Psoas muscle (tissue), 8 donors: ENCODE data around the gene TBC1D5. TPM values are rescaled to one million over a fixed set of nuclear protein-coding genes. Genes with fewer than 3 reads are reported as not detected.

Experiments used
- ATAC-seq, 4 donors: fragments of 200-7000 bp; cut with Tn5 transposase; one replicate each; pipeline ENCODE4 v1.9.1; 2020; ENCODE audit warnings: moderate library complexity in 3 of 4, mild to moderate bottlenecking in 2 of 4
- DNase-seq, 2 donors: peaks; one replicate each; pipeline ENCODE4 v3.0.0-alpha.2; 2020
- H3K27ac ChIP-seq: fragments of 200-600 bp; one replicate; pipeline ENCODE4 v1.8.0; 2022
- H3K27me3 ChIP-seq, 3 donors: fragments of 200-600 bp in 1 of 3; one replicate each; pipeline versions ENCODE4 v1.6.1 to v1.8.0; 2013 to 2022; ENCODE audit warnings: low read length in 2 of 3, mild to moderate bottlenecking in 2 of 3, moderate library complexity in 1 of 3; ENCODE audit not compliant: insufficient read depth in 3 of 3
- H3K36me3 ChIP-seq, 2 donors: fragments of 200-600 bp in 1 of 2; one replicate each; pipeline versions ENCODE4 v1.6.1 to v1.8.0; 2013 to 2022; ENCODE audit warnings: low read depth in 1 of 2, mild to moderate bottlenecking in 1 of 2, moderate library complexity in 1 of 2; ENCODE audit not compliant: insufficient read depth in 1 of 2
- H3K4me1 ChIP-seq: fragments of 200-600 bp; one replicate; pipeline ENCODE4 v1.8.0; 2022
- H3K4me3 ChIP-seq: fragments of 200-600 bp; one replicate; pipeline ENCODE4 v1.8.0; 2022; ENCODE audit warnings: mild to moderate bottlenecking
- H3K9me3 ChIP-seq: fragments of 200-600 bp; one replicate; pipeline ENCODE4 v1.8.0; 2022
- WGBS, 3 donors: extraction: QIAGEN DNeasy Blood & Tissue Kit; methylation state at CpG; one replicate each; pipeline versions ENCODE4 v1.1.6 to v1.1.7; 2013; 5-methylcytosine and 5-hydroxymethylcytosine counted together
- intact Hi-C, 2 donors: fragments of 100-400 bp; cut with DNase I; formaldehyde crosslinking; loops; one replicate each; pipeline versions ENCODE4 v1.11.0 to v1.14.2; 2022
- polyA plus RNA-seq, 3 donors: library from polyadenylated mRNA; stranded (reverse); fragments of 200-250 nt; gene quantifications; one replicate each; pipeline ENCODE4 v1.2.3, GENCODE V29; 2013
- total RNA-seq, 4 donors: library from RNA; stranded (reverse); fragmentation: NEBNext Ultra II Directional in 2 of 4; extraction: Animal tissue kit (Norgen Biotek cat#: 25700) in 2 of 4; gene quantifications; one replicate each; pipeline versions ENCODE4 v1.2.1 to v1.2.4, GENCODE V29; 2021 to 2023
- TF ChIP-seq, protein P1 (sequence below): fragments of 200-600 bp; IDR thresholded peaks from one replicate; pipeline ENCODE4 v1.8.0; 2022; ENCODE audit warnings: antibody characterized with exemption
- donor health status: healthy with polysubstance abuse.
- donor health status: DM: no; HTN: no; CAD: no; lungs with moderate emphysema.
- donor health status: Bipolar disorder and iron deficiency.
- donor health status: healthy.
- donor health status: DM: yes; HTN: yes; CAD: no.
- donor health status: DM: no; HTN: no; CAD: no.
- donor health status: DM: no; HTN: no; CAD: no.
- donor health status: DM: yes; HTN: yes; CAD: no.

Gene TBC1D5
- total and polyA plus RNA-seq, 7 donors = 4.3 to 20.4 (median 13.3) TPM

DNA sequence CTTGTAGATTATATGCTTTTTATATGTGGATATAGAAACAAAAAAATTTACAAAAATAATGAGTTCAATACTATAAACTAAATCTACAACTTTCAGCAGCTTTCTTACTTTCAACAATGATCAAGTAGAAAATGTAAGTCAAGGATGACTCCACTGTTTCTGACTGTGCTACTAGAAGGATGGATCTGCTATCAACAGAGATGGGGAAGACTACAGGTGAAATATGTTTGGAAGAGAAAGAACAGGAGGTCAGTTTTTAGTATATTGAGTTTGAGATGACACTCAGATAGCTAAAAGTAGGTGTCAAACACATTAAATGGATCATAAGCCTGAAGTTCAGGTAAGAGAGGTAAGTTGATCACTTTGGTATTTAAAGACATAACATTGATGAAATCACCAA, 107.5 kb downstream of the TBC1D5 start:
- Histone ChIP-seq H3K27me3 (no peaks in the 10 kb centered on the region), H3K27ac (no peak overlapping the region), H3K36me3 (no peaks in the 10 kb centered on the region), H3K4me1 (peaks cover 44% of the 10 kb centered on the region), H3K9me3 (no peaks in the 10 kb centered on the region), H3K4me3 (no peak overlapping the region)
- no peak for ATAC-seq
- DNase-seq = no peak
- intact Hi-C loops = no loop called here
- TF ChIP-seq, protein P1, sequence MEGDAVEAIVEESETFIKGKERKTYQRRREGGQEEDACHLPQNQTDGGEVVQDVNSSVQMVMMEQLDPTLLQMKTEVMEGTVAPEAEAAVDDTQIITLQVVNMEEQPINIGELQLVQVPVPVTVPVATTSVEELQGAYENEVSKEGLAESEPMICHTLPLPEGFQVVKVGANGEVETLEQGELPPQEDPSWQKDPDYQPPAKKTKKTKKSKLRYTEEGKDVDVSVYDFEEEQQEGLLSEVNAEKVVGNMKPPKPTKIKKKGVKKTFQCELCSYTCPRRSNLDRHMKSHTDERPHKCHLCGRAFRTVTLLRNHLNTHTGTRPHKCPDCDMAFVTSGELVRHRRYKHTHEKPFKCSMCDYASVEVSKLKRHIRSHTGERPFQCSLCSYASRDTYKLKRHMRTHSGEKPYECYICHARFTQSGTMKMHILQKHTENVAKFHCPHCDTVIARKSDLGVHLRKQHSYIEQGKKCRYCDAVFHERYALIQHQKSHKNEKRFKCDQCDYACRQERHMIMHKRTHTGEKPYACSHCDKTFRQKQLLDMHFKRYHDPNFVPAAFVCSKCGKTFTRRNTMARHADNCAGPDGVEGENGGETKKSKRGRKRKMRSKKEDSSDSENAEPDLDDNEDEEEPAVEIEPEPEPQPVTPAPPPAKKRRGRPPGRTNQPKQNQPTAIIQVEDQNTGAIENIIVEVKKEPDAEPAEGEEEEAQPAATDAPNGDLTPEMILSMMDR = no peak

DNA sequence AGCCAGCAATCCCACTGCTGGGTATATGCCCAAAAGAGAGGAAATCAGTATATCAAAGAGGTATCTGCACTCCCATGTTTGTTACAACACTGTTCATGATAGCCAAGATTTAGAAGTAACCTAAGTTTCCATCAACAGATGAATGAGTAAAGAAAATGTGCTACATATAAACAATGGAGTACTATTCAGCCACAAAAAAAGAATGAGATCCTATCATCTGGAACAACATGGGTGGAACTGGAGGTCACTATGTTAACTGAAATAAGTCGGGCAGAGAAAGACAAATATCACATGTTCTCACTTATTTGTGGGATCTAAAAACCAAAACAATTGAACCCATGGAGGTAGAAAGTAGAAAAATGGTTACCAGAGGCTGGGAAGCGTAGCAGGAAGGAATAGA, 108.2 kb downstream of the TBC1D5 start:
- DNase-seq (no peak), ATAC-seq (no peak)
- intact Hi-C loops = no loop called here
- H3K4me1 ChIP-seq = peaks cover 36% of the 10 kb centered on the region
- H3K36me3 ChIP-seq = no peaks in the 10 kb centered on the region
- 93 to 97% (median 95%) methylated on average over 2 of the region's 2 CpGs for WGBS, 3 donors
- H3K9me3 ChIP-seq = no peaks in the 10 kb centered on the region
- no peak overlapping the region for H3K4me3 ChIP-seq
- no peak overlapping the region for H3K27ac ChIP-seq
- no peaks in the 10 kb centered on the region for H3K27me3 ChIP-seq
- TF ChIP-seq, protein P1 = no peak

DNA sequence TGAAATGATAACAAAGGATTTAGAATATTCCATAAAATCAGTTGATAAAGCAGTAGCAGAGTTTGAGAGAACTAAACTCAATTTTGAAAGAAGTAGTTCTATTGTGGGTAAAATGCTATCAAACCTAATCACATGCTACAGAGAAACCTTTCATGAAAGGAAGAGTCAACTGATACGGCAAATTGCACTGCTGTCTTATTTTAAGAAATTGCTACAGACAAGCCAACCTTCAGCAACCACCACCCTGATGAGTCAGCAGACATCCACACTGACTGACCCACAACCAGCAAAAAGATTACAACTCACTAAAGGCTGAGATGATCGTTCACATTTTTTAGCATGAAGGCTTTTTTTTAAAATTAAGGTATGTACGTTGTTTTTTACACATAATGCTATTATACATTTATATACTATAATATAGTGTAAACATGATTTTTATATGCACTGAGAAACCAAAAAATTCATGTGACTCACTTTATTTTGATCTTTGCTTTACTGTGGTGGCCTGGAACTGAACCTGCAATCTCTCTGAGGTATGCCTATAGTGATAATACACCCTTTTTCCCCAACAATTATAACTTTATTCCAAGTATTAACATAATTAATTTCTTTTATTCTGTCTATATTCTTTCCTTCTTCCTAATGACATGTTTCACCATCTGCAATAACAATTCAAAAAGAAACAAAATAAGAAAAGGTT, 109.9 kb downstream of the TBC1D5 start:
- intact Hi-C loops = no loop called here
- Histone ChIP-seq H3K4me3 (peak overlapping the region; percentile 13), H3K36me3 (no peaks in the 10 kb centered on the region), H3K27ac (peak overlapping the region; percentile 71), H3K27me3 (no peaks in the 10 kb centered on the region), H3K9me3 (no peaks in the 10 kb centered on the region), H3K4me1 (peaks cover 25% of the 10 kb centered on the region)
- DNase-seq = peak in 1 of 2 donors; percentile 20
- TF ChIP-seq, protein P1 = no peak
- peak; percentile 94 to 97 (median 94) for ATAC-seq
- 40 to 50% (median 43%) methylated on average over 3 of the region's 3 CpGs for WGBS, 3 donors

DNA sequence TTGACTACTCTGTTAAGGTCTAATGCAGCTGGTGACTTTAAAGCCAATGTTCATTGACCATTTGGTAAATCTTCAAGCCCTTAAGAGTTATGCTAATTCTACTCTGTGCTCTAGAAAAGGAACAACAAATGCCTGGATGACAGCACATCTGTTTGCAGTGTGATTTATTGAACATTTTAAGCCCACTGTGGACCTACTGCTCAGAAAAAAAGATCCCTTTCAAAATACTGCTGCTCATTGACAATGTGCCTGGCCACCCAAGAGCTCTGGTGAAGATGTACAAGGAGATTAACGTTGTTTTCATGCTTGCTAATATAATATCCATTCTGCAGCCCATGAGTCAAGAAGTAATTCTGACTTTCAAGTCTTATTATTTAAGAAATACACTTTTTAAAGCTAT, 110.8 kb downstream of the TBC1D5 start:
- H3K36me3 ChIP-seq = no peaks in the 10 kb centered on the region
- H3K4me1 ChIP-seq = peaks cover 25% of the 10 kb centered on the region
- H3K4me3 ChIP-seq = no peak overlapping the region
- no peaks in the 10 kb centered on the region for H3K9me3 ChIP-seq
- DNase-seq (no peak), ATAC-seq (no peak)
- no peaks in the 10 kb centered on the region for H3K27me3 ChIP-seq
- TF ChIP-seq, protein P1 = no peak
- WGBS, 3 donors = 44 to 68% (median 48%) methylated on average over 1 of the region's 1 CpG
- H3K27ac ChIP-seq = peak overlapping the region; percentile 71
- intact Hi-C loops = no loop called here

DNA sequence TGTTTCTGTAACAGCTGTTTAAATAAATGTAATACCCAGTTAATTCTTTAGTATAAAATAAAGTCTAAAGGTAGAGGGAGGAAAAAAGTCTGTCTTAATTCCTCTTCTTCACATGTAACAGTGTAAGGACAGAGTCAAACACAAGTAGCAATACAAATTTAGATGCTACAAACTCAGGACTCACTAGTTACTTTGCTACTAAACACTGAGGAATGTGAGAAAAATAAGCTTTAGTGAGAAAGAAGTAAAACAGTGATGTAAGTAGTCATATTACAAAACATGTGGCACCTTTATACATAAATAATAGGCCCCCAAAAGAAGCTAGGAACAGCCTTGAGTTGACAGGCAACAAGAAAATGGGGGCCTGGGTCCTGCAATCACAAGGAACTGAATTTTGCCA, 113.0 kb downstream of the TBC1D5 start:
- intact Hi-C loops = no loop called here
- no peak for ATAC-seq
- Histone ChIP-seq H3K27me3 (no peaks in the 10 kb centered on the region), H3K4me1 (peaks cover 16% of the 10 kb centered on the region), H3K36me3 (no peaks in the 10 kb centered on the region), H3K9me3 (no peaks in the 10 kb centered on the region), H3K4me3 (no peak overlapping the region), H3K27ac (no peak overlapping the region)
- no peak for DNase-seq
- TF ChIP-seq, protein P1 = no peak
